ENCODE measurements around the gene RFESD.

Gene RFESD

GRCh38 chr5:95682891-95683290 is 36.3 kb downstream of the RFESD start, which contains the start of gene SPATA9:
Gene SPATA9 (minus strand): TSS chr5:95682991. CDS start chr5:95682854, 137 bp downstream.
- ATAC-seq (ENCODE audit: low read depth) (no peak), DNase-seq (ENCODE audit: low spot score) (no peak)
- TF ChIP-seq CTCF (IDR thresholded peaks at IDR 0.05; ENCODE audit: poor library complexity, severe bottlenecking): no peak
- Histone ChIP-seq H3K4me1 (ENCODE audit: insufficient read depth, poor library complexity, severe bottlenecking) (no peaks in the 10 kb centered on the region), H3K9me3 (ENCODE audit: severe bottlenecking) (no peaks in the 10 kb centered on the region), H3K27me3 (ENCODE audit: insufficient read depth, poor library complexity, severe bottlenecking) (no peaks in the 10 kb centered on the region), H3K4me3 (ENCODE audit: severe bottlenecking) (no peak within 1 kb of the TSS), H3K36me3 (ENCODE audit: low read depth) (no peaks in the 10 kb centered on the region), H3K27ac (ENCODE audit: poor library complexity, severe bottlenecking) (no peak within 1 kb of the TSS)

- H3K36me3 ChIP-seq (ENCODE audit: low read depth): no peaks in the 10 kb centered on the region
- H3K4me3 ChIP-seq (ENCODE audit: severe bottlenecking): no peak overlapping the region
- H3K27ac ChIP-seq (ENCODE audit: poor library complexity, severe bottlenecking): no peak overlapping the region
- TF ChIP-seq CTCF (IDR thresholded peaks at IDR 0.05; ENCODE audit: poor library complexity, severe bottlenecking): no peak
- H3K27me3 ChIP-seq (ENCODE audit: insufficient read depth, poor library complexity, severe bottlenecking): no peaks in the 10 kb centered on the region
- ATAC-seq (ENCODE audit: low read depth) (no peak), DNase-seq (ENCODE audit: low spot score) (no peak)
- H3K4me1 ChIP-seq (ENCODE audit: insufficient read depth, poor library complexity, severe bottlenecking): no peaks in the 10 kb centered on the region
- H3K9me3 ChIP-seq (ENCODE audit: severe bottlenecking): no peaks in the 10 kb centered on the region
Observed at GRCh38 chr5:95684361-95684760, 37.8 kb downstream of the RFESD start.

- peak; percentile 60; the same call in 2 of the 3 replicates for ATAC-seq (ENCODE audit: low read depth)
- H3K27me3 ChIP-seq (ENCODE audit: insufficient read depth, poor library complexity, severe bottlenecking): no peaks in the 10 kb centered on the region
- H3K9me3 ChIP-seq (ENCODE audit: severe bottlenecking): no peaks in the 10 kb centered on the region
- no peaks in the 10 kb centered on the region for H3K36me3 ChIP-seq (ENCODE audit: low read depth)
- H3K4me3 ChIP-seq (ENCODE audit: severe bottlenecking): no peak overlapping the region
- H3K4me1 ChIP-seq (ENCODE audit: insufficient read depth, poor library complexity, severe bottlenecking): no peaks in the 10 kb centered on the region
- no peak for TF ChIP-seq CTCF (IDR thresholded peaks at IDR 0.05; ENCODE audit: poor library complexity, severe bottlenecking)
- DNase-seq (ENCODE audit: low spot score): no peak
- no peak overlapping the region for H3K27ac ChIP-seq (ENCODE audit: poor library complexity, severe bottlenecking)
Observed at GRCh38 chr5:95686651-95687050, 40.1 kb downstream of the RFESD start.

- Histone ChIP-seq H3K4me3 (ENCODE audit: severe bottlenecking) (no peak overlapping the region), H3K36me3 (ENCODE audit: low read depth) (no peaks in the 10 kb centered on the region), H3K27me3 (ENCODE audit: insufficient read depth, poor library complexity, severe bottlenecking) (no peaks in the 10 kb centered on the region), H3K4me1 (ENCODE audit: insufficient read depth, poor library complexity, severe bottlenecking) (no peaks in the 10 kb centered on the region), H3K27ac (ENCODE audit: poor library complexity, severe bottlenecking) (no peak overlapping the region), H3K9me3 (ENCODE audit: severe bottlenecking) (no peaks in the 10 kb centered on the region)
- ATAC-seq (ENCODE audit: low read depth): no peak
- TF ChIP-seq CTCF (IDR thresholded peaks at IDR 0.05; ENCODE audit: poor library complexity, severe bottlenecking): no peak
- DNase-seq (ENCODE audit: low spot score): no peak
Observed at GRCh38 chr5:95689680-95690079, 43.1 kb downstream of the RFESD start.

GRCh38 chr5:95690333-95690732 is 43.8 kb downstream of the RFESD start:
- no peaks in the 10 kb centered on the region for H3K4me1 ChIP-seq (ENCODE audit: insufficient read depth, poor library complexity, severe bottlenecking)
- ATAC-seq (ENCODE audit: low read depth) (no peak), DNase-seq (ENCODE audit: low spot score) (no peak)
- H3K27me3 ChIP-seq (ENCODE audit: insufficient read depth, poor library complexity, severe bottlenecking): no peaks in the 10 kb centered on the region
- no peak for TF ChIP-seq CTCF (IDR thresholded peaks at IDR 0.05; ENCODE audit: poor library complexity, severe bottlenecking)
- H3K9me3 ChIP-seq (ENCODE audit: severe bottlenecking): no peaks in the 10 kb centered on the region
- H3K27ac ChIP-seq (ENCODE audit: poor library complexity, severe bottlenecking): no peak overlapping the region
- no peak overlapping the region for H3K4me3 ChIP-seq (ENCODE audit: severe bottlenecking)
- H3K36me3 ChIP-seq (ENCODE audit: low read depth): no peaks in the 10 kb centered on the region

Data from RWPE2 (cell line).